Activated naive CD8-positive, alpha-beta T cell treated with anti-CD3 and anti-CD28 coated beads, Interleukin-2, amount 10 ng/mL, durations not matched to agents 7 days and 5 days (primary cell): ENCODE measurements around the gene CRELD2. TPM values are rescaled to one million over a fixed set of nuclear protein-coding genes. Genes with fewer than 3 reads are reported as not detected.

ENCODE experiments used
- ATAC-seq: fragments of 150-1000 bp; cut with Tn5 transposase; one replicate; pipeline ENCODE4 v1.10.0; 2021; ENCODE audit warnings: low read depth, moderate library complexity
- POLR2A ChIA-PET: fragments of 350-600 bp; sonication (Branson Sonifier 250); formaldehyde crosslinking; loops from one replicate; lab custom pipeline; 2021; ENCODE audit warnings: antibody characterized with exemption; lab: Charles Lee
- DNase-seq: peaks from one replicate; pipeline ENCODE4 v3.0.0; 2021
- H3K27ac Mint-ChIP-seq: one replicate; pipeline ENCODE4 v1.8.0; 2022; ENCODE audit warnings: mild to moderate bottlenecking, mixed read lengths
- H3K27me3 Mint-ChIP-seq: one replicate; pipeline ENCODE4 v1.8.0; 2022; ENCODE audit warnings: mild to moderate bottlenecking, moderate library complexity, mixed read lengths
- H3K36me3 Mint-ChIP-seq: one replicate; pipeline ENCODE4 v1.8.0; 2021; ENCODE audit warnings: mild to moderate bottlenecking, mixed read lengths
- H3K4me1 Mint-ChIP-seq: one replicate; pipeline ENCODE4 v1.8.0; 2021; ENCODE audit warnings: mixed read lengths
- H3K4me3 Mint-ChIP-seq: one replicate; pipeline ENCODE4 v1.8.0; 2022; ENCODE audit warnings: mild to moderate bottlenecking, moderate library complexity, mixed read lengths
- H3K9me3 Mint-ChIP-seq: one replicate; pipeline ENCODE4 v1.8.0; 2021; ENCODE audit warnings: mixed read lengths
- total RNA-seq, 2 experiments: library from RNA; stranded (reverse); gene quantifications; one replicate each; pipeline ENCODE4 v1.2.3, GENCODE V29; 2021

CRELD2 gene
- total RNA-seq, 2 experiments from 2014 or later = 40.3 to 41.0 TPM

- no peaks in the 10 kb centered on the region for H3K9me3 Mint-ChIP-seq
- no peaks in the 10 kb centered on the region for H3K27me3 Mint-ChIP-seq
- POLR2A ChIA-PET = interaction anchor here (1.5 to 2.3 kb wide), 2 partner anchors 16 to 28 kb away, joined by 3 to 15 read pairs; partner anchors contain the start of gene PIM3
- DNase-seq = no peak
- H3K4me3 Mint-ChIP-seq = no peak overlapping the region
- H3K36me3 Mint-ChIP-seq = no peaks in the 10 kb centered on the region
- no peak for ATAC-seq
- peaks cover 16% of the 10 kb centered on the region for H3K4me1 Mint-ChIP-seq
- H3K27ac Mint-ChIP-seq = peak overlapping the region; percentile 34
These were observed 15.1 kb downstream of the CRELD2 start for GRCh38 chr22:49933236-49934159.

GRCh38 chr22:49934160-49934890 is 15.9 kb downstream of the CRELD2 start:
- no peaks in the 10 kb centered on the region for H3K27me3 Mint-ChIP-seq
- no peaks in the 10 kb centered on the region for H3K9me3 Mint-ChIP-seq
- H3K4me3 Mint-ChIP-seq = peak overlapping the region; percentile 56
- ATAC-seq = no peak
- peak overlapping the region; percentile 34 for H3K27ac Mint-ChIP-seq
- no peak for DNase-seq
- peaks cover 16% of the 10 kb centered on the region for H3K4me1 Mint-ChIP-seq
- POLR2A ChIA-PET = interaction anchor here (1.5 to 2.3 kb wide), 2 partner anchors 16 to 27 kb away, joined by 3 to 15 read pairs; partner anchors contain the start of gene PIM3
- no peaks in the 10 kb centered on the region for H3K36me3 Mint-ChIP-seq

GRCh38 chr22:49934891-49935557 is 16.6 kb downstream of the CRELD2 start:
- DNase-seq (peak; percentile 90), ATAC-seq (peak; percentile 19)
- H3K4me3 Mint-ChIP-seq = peak overlapping the region; percentile 58
- no peaks in the 10 kb centered on the region for H3K27me3 Mint-ChIP-seq
- H3K4me1 Mint-ChIP-seq = peaks cover 16% of the 10 kb centered on the region
- H3K27ac Mint-ChIP-seq = peak overlapping the region; percentile 77
- H3K9me3 Mint-ChIP-seq = no peaks in the 10 kb centered on the region
- POLR2A ChIA-PET = interaction anchor here (0.6 to 2.6 kb wide), 7 partner anchors 10 to 252 kb away, joined by 3 to 50 read pairs (median 4); partner anchors contain the start of gene PIM3
- H3K36me3 Mint-ChIP-seq = no peaks in the 10 kb centered on the region

- no peak for DNase-seq
- POLR2A ChIA-PET = interaction anchor here (0.6 to 2.6 kb wide), 13 partner anchors 10 to 316 kb away, joined by 3 to 50 read pairs (median 4); partner anchors contain the start of genes HDAC10 and PIM3
- Mint-ChIP-seq H3K4me1 (peaks cover 16% of the 10 kb centered on the region), H3K27me3 (no peaks in the 10 kb centered on the region), H3K27ac (peak overlapping the region; percentile 86), H3K4me3 (peak overlapping the region; percentile 68), H3K9me3 (no peaks in the 10 kb centered on the region), H3K36me3 (no peaks in the 10 kb centered on the region)
- no peak for ATAC-seq
These were observed 17.1 kb downstream of the CRELD2 start for GRCh38 chr22:49935561-49935960.

GRCh38 chr22:49936018-49936972 is 17.9 kb downstream of the CRELD2 start:
- Mint-ChIP-seq H3K27ac (peak overlapping the region; percentile 86), H3K4me1 (peaks cover 10% of the 10 kb centered on the region), H3K9me3 (peaks cover 3% of the 10 kb centered on the region), H3K27me3 (no peaks in the 10 kb centered on the region), H3K36me3 (peaks cover 3% of the 10 kb centered on the region), H3K4me3 (peak overlapping the region; percentile 68)
- DNase-seq (peak; percentile 94), ATAC-seq (peak; percentile 82)
- POLR2A ChIA-PET = interaction anchor here (0.6 to 2.6 kb wide), 14 partner anchors 10 to 315 kb away, joined by 3 to 50 read pairs (median 4); partner anchors contain the start of genes ALG12, CRELD2, HDAC10 and PIM3

GRCh38 chr22:49936973-49937757 is 18.7 kb downstream of the CRELD2 start:
- Mint-ChIP-seq H3K27me3 (no peaks in the 10 kb centered on the region), H3K9me3 (peaks cover 3% of the 10 kb centered on the region), H3K4me3 (peak overlapping the region; percentile 68), H3K4me1 (peaks cover 9% of the 10 kb centered on the region), H3K27ac (peak overlapping the region; percentile 86), H3K36me3 (peaks cover 3% of the 10 kb centered on the region)
- POLR2A ChIA-PET = interaction anchor here (1.0 to 2.6 kb wide), 9 partner anchors 9 to 314 kb away, joined by 3 to 50 read pairs (median 4); partner anchors contain the start of genes HDAC10 and PIM3
- DNase-seq (no peak), ATAC-seq (no peak)

GRCh38 chr22:49937758-49938564 is 19.5 kb downstream of the CRELD2 start:
- Mint-ChIP-seq H3K27ac (no peak overlapping the region), H3K4me1 (peaks cover 7% of the 10 kb centered on the region), H3K4me3 (no peak overlapping the region), H3K9me3 (peaks cover 3% of the 10 kb centered on the region), H3K36me3 (peaks cover 3% of the 10 kb centered on the region), H3K27me3 (no peaks in the 10 kb centered on the region)
- no peak for ATAC-seq
- no peak for DNase-seq
- POLR2A ChIA-PET = no interaction called here

- H3K27ac Mint-ChIP-seq = no peak overlapping the region
- H3K9me3 Mint-ChIP-seq = peaks cover 3% of the 10 kb centered on the region
- DNase-seq = no peak
- no peak for ATAC-seq
- H3K4me3 Mint-ChIP-seq = no peak overlapping the region
- POLR2A ChIA-PET = interaction anchor here (1.1 kb wide), 1 partner anchor 21 kb away, joined by 4 read pairs; no protein-coding TSS in a partner anchor
- peaks cover 3% of the 10 kb centered on the region for H3K4me1 Mint-ChIP-seq
- H3K36me3 Mint-ChIP-seq = peaks cover 3% of the 10 kb centered on the region
- no peaks in the 10 kb centered on the region for H3K27me3 Mint-ChIP-seq
These were observed 20.2 kb downstream of the CRELD2 start for GRCh38 chr22:49938565-49939136.

- Mint-ChIP-seq H3K4me1 (peaks cover 4% of the 10 kb centered on the region), H3K4me3 (no peak overlapping the region), H3K27ac (no peak overlapping the region), H3K9me3 (peaks cover 3% of the 10 kb centered on the region), H3K27me3 (no peaks in the 10 kb centered on the region), H3K36me3 (peaks cover 3% of the 10 kb centered on the region)
- ATAC-seq (no peak), DNase-seq (no peak)
- POLR2A ChIA-PET = no interaction called here
These were observed 23.3 kb downstream of the CRELD2 start for GRCh38 chr22:49941507-49942316.
